ENCODE measurements around the gene NLGN4X. TPM values are rescaled to one million over a fixed set of nuclear protein-coding genes. Genes with fewer than 3 reads are reported as not detected.

The NLGN4X gene
- total RNA-seq, 1 experiment from 2014 or later: 44.3 TPM

GRCh38 chrX:5936438-5936837 is 292.2 kb downstream of the NLGN4X start:
- BruUV-seq (replicated peaks): no TSS peak
- TF ChIP-seq CTCF (conservative IDR thresholded peaks at IDR 0.05; ENCODE audit: low read depth, low read length): no peak
- TF ChIP-seq EZH2 (IDR thresholded peaks at IDR 0.05; ENCODE audit: borderline replicate concordance, low read depth, low read length, poor library complexity, severe bottlenecking): no peak
- DNase-seq (ENCODE audit: low spot score): peak; percentile 80
- no peaks in the 10 kb centered on the region for H3K27me3 ChIP-seq (replicated peaks; ENCODE audit: insufficient read depth, low read depth, low read length, poor library complexity)
- no peak overlapping the region for H3K4me3 ChIP-seq (ENCODE audit: low read depth, low read length, poor library complexity, severe bottlenecking)
- no peaks in the 10 kb centered on the region for H3K9me3 ChIP-seq (ENCODE audit: low read depth, low read length, poor library complexity, severe bottlenecking)
- no peaks in the 10 kb centered on the region for H3K36me3 ChIP-seq (ENCODE audit: insufficient read depth, low read length, poor library complexity, severe bottlenecking)
- H3K27ac ChIP-seq (ENCODE audit: low read depth, low read length, poor library complexity, severe bottlenecking): peak overlapping the region; percentile 59
- POLR2A ChIA-PET (ENCODE audit: low non-redundant PET): no interaction called here
- CTCF ChIA-PET: no interaction called here
- peaks cover 15% of the 10 kb centered on the region for H3K4me1 ChIP-seq (ENCODE audit: insufficient read depth, low read length, poor library complexity, severe bottlenecking)
- intact Hi-C loops (cut with micrococcal nuclease; ENCODE audit: unreplicated experiment): loop anchor here (5.0 kb wide), 1 partner anchor 49 kb away; no protein-coding TSS in a partner anchor

- CTCF ChIA-PET: no interaction called here
- POLR2A ChIA-PET (ENCODE audit: low non-redundant PET): no interaction called here
These were observed 300.4 kb downstream of the NLGN4X start for GRCh38 chrX:5928224-5928623.

GRCh38 chrX:5916945-5917344 is 311.7 kb downstream of the NLGN4X start:
- POLR2A ChIA-PET (ENCODE audit: low non-redundant PET): no interaction called here
- intact Hi-C loops (cut with micrococcal nuclease; ENCODE audit: unreplicated experiment): no loop called here
- Histone ChIP-seq H3K27ac (ENCODE audit: low read depth, low read length, poor library complexity, severe bottlenecking) (no peak overlapping the region), H3K27me3 (replicated peaks; ENCODE audit: insufficient read depth, low read depth, low read length, poor library complexity) (no peaks in the 10 kb centered on the region), H3K4me1 (ENCODE audit: insufficient read depth, low read length, poor library complexity, severe bottlenecking) (peaks cover 6% of the 10 kb centered on the region), H3K4me3 (ENCODE audit: low read depth, low read length, poor library complexity, severe bottlenecking) (no peak overlapping the region), H3K36me3 (ENCODE audit: insufficient read depth, low read length, poor library complexity, severe bottlenecking) (no peaks in the 10 kb centered on the region), H3K9me3 (ENCODE audit: low read depth, low read length, poor library complexity, severe bottlenecking) (peaks cover 6% of the 10 kb centered on the region)
- no TSS peak for BruUV-seq (replicated peaks)
- TF ChIP-seq CTCF (conservative IDR thresholded peaks at IDR 0.05; ENCODE audit: low read depth, low read length) (peak; percentile 47), EZH2 (IDR thresholded peaks at IDR 0.05; ENCODE audit: borderline replicate concordance, low read depth, low read length, poor library complexity, severe bottlenecking) (no peak)
- CTCF ChIA-PET: no interaction called here
- DNase-seq (ENCODE audit: low spot score): peak; percentile 29

More at GRCh38 chrX:5928224-5928623, 300.4 kb downstream of the NLGN4X start:
- intact Hi-C loops (cut with micrococcal nuclease; ENCODE audit: unreplicated experiment): no loop called here
- H3K27me3 ChIP-seq (replicated peaks; ENCODE audit: insufficient read depth, low read depth, low read length, poor library complexity): no peaks in the 10 kb centered on the region
- no peak overlapping the region for H3K4me3 ChIP-seq (ENCODE audit: low read depth, low read length, poor library complexity, severe bottlenecking)
- H3K27ac ChIP-seq (ENCODE audit: low read depth, low read length, poor library complexity, severe bottlenecking): no peak overlapping the region
- H3K4me1 ChIP-seq (ENCODE audit: insufficient read depth, low read length, poor library complexity, severe bottlenecking): no peaks in the 10 kb centered on the region
- BruUV-seq (replicated peaks): no TSS peak
- no peaks in the 10 kb centered on the region for H3K36me3 ChIP-seq (ENCODE audit: insufficient read depth, low read length, poor library complexity, severe bottlenecking)
- TF ChIP-seq CTCF (conservative IDR thresholded peaks at IDR 0.05; ENCODE audit: low read depth, low read length) (no peak), EZH2 (IDR thresholded peaks at IDR 0.05; ENCODE audit: borderline replicate concordance, low read depth, low read length, poor library complexity, severe bottlenecking) (no peak)
- peaks cover 7% of the 10 kb centered on the region for H3K9me3 ChIP-seq (ENCODE audit: low read depth, low read length, poor library complexity, severe bottlenecking)
- no peak for DNase-seq (ENCODE audit: low spot score)
